RWPE1 (cell line): ENCODE data around the gene SSTR1.

Experiments
- CTCF ChIA-PET: fragments of 350-600 bp; sonication (Branson Sonifier 250); formaldehyde crosslinking; extraction: SDS; loops from one replicate; lab custom pipeline; 2021; lab: Yijun Ruan, JAX
- POLR2A ChIA-PET: fragments of 400-600 bp; formaldehyde crosslinking; extraction: SDS; loops from one replicate; lab custom pipeline; 2020; ENCODE audit warnings: antibody characterized with exemption; ENCODE audit not compliant: low non-redundant PET; lab: Yijun Ruan, JAX
- DNase-seq: peaks from one replicate; pipeline ENCODE4 v3.0.0; 2012; ENCODE audit warnings: low spot score
- H3K27ac ChIP-seq: fragments of 450-650 bp; 2 replicates; pipeline ENCODE4 v1.5.1; 2017
- CTCF ChIP-seq: fragments of 450-650 bp; conservative IDR thresholded peaks from 2 replicates; pipeline ENCODE4 v1.5.1; 2017; ENCODE audit warnings: low read depth, mild to moderate bottlenecking

SSTR1 gene

GRCh38 chr14:38211255-38211735 is 3.6 kb downstream of the SSTR1 start:
- CTCF ChIA-PET: no interaction called here
- DNase-seq: no peak
- TF ChIP-seq CTCF: no peak
- POLR2A ChIA-PET: no interaction called here
- H3K27ac ChIP-seq: no peak overlapping the region

- ChIA-PET CTCF (no interaction called here), POLR2A (no interaction called here)
- H3K27ac ChIP-seq: no peak overlapping the region
- no peak for TF ChIP-seq CTCF
- no peak for DNase-seq
Observed at GRCh38 chr14:38212111-38212510, 4.4 kb downstream of the SSTR1 start.

GRCh38 chr14:38213001-38213400 is 5.3 kb downstream of the SSTR1 start:
- TF ChIP-seq CTCF: no peak
- no peak overlapping the region for H3K27ac ChIP-seq
- POLR2A ChIA-PET: no interaction called here
- no peak for DNase-seq
- CTCF ChIA-PET: no interaction called here

GRCh38 chr14:38217553-38217952 is 9.8 kb downstream of the SSTR1 start:
- POLR2A ChIA-PET: no interaction called here
- no peak overlapping the region for H3K27ac ChIP-seq
- CTCF ChIA-PET: no interaction called here
- TF ChIP-seq CTCF: no peak
- no peak for DNase-seq

GRCh38 chr14:38221077-38221476 is 13.4 kb downstream of the SSTR1 start:
- H3K27ac ChIP-seq: no peak overlapping the region
- POLR2A ChIA-PET: no interaction called here
- DNase-seq: no peak
- no peak for TF ChIP-seq CTCF
- CTCF ChIA-PET: interaction anchor here (0.8 kb wide), 2 partner anchors 24 to 35 kb away, joined by 3 read pairs; no protein-coding TSS in a partner anchor

GRCh38 chr14:38224338-38224737 is 16.6 kb downstream of the SSTR1 start:
- ChIA-PET CTCF (no interaction called here), POLR2A (no interaction called here)
- no peak for DNase-seq
- no peak for TF ChIP-seq CTCF
- no peak overlapping the region for H3K27ac ChIP-seq
